IPS DF 4.7 (cell line): Measurements from ENCODE around the gene TNFSF10.

ENCODE experiments used
- DNase-seq: peaks from one replicate; pipeline ENCODE4 v3.0.0-alpha.2; 2013; ENCODE audit warnings: low spot score; ENCODE audit errors: extremely low read depth

Gene TNFSF10

DNA sequence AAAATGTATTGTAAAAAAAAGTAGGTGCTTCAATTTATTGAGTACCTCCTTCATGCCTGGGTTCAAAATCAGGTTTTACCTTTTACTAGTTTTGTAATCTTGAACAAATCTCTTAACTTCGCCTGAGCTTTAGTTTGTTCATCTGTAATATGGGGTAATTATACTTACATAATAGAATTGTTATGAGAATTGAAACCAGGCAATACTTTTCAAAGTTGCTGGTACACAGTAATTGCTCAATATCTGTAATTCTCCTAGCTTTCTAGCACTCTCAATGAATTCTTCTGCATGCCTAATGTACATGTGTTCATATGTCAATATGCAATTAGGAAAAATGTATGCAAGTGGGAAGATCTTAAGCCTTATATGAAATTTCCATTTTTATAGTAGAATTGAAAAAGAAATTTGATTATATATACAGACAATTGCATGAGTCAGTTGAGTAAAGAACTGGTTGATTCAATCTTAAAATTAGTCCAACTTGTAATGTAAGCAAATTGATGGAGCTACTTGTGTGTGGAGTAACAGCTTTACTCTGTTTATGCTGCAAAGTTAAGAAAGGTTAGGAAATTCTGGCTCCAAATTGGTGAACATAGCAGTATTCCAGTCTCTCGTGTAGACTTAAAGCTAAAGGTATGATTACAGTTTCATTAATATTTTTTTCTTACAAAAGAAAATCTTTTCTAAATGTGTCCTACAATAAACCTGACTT lies 4.1 kb downstream of the TNFSF10 start:
- no peak for DNase-seq

DNA sequence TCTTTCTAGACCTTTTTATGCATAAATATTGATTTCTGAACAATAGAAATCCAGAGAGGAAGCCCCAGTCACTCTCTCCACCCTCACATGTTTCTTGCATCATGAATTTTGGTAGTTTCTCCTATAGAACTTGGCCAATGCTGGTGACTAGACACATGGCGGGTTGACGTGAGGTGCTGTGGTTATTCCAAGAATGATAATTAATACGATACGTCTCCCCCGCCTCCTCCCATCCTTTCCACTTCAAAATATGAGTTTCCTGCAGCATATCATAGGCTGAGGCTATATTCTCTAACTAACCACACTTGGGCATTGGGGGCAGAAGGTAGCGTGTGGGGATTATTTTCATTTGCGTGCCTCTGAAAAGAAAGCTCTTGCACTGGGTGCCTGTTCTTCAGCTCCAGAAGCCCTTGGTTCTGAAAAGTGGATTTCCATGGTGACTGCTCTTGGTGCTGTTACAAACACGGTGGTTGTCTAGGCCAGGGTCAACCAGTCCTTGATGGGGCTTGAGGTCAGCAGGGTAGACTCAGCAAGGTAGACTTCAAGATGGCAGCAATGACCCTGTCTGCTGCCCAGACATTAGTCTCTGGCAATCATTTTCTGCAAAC lies 5.3 kb downstream of the TNFSF10 start:
- DNase-seq = no peak

DNA sequence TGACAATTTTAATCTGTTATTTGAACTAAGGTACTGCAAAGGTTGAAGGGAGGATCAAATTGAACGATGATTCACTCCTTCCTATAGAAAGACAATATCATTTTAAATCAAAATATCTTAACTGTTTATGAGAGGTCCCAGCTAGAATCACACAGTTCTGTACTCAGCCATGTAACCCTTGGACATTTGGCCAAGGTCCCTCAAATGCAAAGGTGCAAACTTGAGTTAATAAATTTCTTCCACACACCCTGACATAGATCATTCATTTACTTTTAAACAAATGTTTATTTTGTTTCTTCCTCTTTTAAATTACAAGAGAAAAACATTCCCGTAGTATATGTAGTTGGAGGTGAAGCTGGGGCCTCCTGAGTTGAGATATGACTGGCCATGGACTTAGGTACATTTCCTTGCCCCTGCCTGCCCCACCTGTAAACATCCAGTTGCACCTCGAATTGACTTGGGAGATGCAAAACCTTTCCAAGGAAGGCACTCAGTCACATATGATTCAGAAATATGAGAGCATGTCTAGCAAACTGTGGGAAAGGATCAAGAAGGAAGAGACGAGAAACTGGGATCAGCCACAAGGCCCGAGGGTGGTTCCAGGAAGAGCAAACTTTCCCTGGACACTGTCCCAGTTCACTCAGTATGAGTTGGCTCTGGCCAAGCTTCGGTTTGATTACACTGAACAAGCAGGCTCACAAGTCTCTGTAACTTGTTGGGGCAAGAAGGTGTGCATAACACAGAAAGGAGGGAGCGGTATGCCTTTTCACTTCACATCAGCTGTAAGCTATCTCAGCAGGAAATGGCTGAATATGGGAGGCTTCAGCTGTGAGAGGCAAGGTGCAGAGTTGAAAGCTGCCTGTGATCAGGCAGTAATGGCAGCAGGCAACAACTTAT lies 6.7 kb downstream of the TNFSF10 start:
- no peak for DNase-seq

DNA sequence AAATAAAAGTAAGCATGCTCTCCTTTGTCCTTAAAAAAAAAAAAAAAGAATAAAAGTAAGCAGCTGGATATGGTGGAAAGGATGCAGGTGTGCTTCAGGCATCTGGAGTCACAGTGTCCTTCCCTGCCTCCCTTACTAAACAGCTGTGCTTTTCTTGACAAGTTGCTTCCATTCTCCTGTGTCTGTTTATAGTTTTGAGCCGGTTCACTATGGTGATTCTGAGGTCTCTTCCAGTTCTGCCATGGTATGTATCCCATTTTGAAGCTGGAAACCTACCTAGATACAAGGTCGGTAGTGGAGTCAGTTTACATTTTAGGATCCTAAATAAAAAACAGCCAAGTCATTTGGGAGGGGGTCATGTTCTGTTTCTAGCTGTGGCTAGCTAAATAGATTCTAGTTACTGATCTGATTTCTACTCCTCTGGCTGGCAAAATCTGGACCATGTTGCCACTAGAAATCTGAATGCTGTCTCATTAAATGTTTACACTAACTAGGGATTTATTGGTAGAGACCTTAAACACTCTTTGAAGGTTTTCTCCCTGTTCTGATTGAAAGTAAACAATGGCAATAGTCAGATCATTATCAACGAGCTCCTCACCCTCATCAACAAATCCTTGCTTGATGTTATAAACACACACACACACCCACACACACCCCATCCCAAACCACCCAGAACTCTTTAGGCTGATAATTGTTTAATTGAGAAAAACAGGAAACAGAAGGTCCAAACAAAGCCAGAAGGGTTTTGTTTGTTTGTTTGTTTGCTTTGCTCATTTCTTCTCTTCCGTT lies 7.9 kb downstream of the TNFSF10 start:
- no peak for DNase-seq

DNA sequence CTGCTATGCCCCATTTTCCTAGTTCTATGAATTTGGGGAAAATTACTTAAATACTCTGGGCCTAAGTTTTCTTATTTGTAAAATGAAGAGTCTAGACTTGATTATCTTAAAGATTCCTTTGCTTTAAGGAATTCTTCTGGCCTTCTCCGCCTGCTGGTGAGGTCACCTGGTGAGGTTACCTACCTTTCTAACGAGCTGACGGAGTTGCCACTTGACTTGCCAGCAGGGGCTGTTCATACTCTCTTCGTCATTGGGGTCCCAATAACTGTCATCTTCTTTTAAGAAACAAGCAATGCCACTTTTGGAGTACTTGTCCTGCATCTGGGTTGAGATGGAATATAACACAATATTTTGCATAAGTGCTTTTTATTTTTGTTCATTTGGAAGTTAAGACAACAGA lies 8.6 kb downstream of the TNFSF10 start:
- DNase-seq = no peak

DNA sequence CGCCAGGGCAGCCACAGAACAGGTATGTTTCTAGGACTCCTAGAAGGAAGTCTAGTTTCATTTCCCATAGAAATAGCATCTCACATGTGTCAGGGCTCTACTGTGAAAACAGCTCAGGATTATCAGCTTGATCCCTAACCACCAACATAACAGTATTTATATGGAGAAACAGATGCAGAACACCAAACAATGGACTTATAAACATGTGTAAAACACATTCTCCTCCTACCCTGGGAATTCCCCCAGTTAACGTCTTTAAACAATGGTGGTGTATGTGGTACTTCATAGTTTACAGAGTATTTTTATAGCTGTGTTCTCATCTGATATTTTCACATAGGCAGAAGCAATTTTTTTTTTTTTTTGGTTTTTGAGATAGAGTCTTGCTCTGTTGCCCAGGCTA lies 9.7 kb downstream of the TNFSF10 start:
- no peak for DNase-seq

DNA sequence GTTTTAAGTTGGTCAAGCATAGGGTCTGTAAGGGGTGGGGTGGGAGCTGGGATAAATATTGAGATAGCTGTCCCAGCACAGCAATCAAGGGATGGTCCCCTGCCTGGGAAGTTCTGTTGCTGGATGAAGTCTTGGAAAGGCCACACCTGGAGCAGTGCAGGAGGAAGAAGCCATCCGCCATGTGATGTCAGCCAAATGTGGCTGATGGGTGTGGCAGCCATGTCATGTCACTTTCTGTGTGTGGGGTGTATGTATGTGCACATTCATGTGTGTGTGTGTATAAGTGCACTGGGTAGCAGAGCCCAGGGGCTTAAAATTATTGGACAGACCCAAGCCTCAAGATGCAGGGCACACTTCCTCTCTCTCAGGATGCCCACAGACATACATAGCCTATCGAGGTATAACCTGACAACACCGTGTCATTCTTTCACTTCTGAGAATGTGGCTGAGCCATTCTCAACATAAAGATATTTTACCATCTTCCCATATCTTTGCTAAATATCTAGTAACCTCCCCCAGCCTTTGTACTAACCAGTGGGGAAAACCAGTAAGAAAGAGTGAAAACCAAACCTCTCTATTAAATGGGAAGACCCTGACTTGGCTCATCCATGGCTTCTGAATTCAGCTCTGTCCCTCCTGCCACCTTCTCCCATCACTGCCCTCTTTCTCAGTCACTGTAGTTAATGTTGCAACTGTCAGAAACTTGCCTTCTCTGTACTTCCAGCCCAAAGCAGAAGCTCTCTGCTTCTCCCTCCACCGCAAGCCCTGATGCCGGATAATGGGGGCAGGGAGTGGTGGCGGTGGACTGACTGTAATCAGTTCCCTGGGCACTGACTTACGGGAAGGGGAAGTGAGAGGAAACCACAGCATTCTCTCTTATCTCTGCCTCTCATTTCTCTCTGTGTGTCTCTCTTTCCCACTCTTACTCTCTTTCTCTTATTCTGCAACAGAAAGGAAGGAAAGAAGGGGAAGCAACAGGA lies 11.2 kb downstream of the TNFSF10 start:
- DNase-seq = no peak

DNA sequence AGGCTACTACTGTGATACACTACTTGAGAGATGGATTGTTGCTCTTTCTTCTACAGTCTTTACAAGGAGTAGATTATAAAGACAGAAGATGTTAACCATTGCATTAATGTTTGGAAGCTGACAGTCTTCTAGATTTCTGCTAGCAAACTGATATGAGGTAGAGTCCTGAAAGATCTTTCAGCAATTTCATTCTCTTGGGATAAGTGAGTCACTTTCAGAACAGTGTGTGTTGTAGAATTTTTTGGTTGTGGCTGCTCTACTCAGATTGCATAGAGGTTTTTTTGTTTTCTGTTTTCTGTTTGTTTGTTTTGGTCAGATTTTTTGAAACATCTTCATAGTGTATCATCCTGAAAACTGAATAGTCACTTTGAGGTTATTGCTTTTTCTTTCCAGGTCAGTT lies 17.1 kb downstream of the TNFSF10 start:
- no peak for DNase-seq

DNA sequence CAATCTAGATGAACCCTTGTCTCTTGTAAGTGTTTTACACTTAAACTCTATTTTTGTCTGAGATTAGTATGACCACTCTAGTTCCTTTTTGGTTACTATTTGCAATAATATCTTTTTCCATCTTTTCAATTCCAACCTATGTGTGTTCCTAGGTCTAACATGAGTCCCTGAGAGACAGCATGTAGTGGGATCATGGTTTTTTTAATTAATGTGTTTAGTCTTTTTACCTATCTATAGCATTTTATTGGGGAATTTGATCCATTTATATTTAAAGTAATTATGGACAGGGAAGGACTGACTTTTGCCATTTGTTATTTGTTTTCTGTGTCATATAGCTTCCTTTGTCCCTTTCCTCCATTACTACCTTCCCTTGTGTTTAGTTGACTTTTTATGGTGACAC lies 21.7 kb downstream of the TNFSF10 start:
- DNase-seq = no peak

DNA sequence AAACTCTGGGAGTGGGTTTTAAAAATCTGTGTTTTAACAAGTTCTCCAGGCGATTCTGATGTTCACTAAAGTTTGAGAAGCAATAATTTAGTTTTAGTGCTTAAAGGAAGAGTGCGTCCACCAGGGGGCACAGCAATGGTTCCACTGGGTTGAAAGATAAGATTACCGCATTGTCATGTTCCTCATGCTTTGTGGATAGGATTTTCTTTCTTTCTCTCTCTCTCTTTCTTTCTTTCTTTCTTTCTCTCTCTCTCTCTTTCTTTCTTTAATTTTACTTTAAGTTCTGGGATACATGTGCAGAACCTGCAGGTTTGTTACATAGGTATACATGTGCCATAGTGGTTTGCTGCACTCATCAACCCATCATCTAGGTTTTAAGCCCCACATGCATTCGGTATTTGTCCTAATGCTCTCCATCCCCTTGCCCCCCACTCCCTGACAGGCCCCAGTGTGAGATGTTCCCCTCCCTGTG lies 33.0 kb downstream of the TNFSF10 start:
- peak; percentile 22 for DNase-seq

DNA sequence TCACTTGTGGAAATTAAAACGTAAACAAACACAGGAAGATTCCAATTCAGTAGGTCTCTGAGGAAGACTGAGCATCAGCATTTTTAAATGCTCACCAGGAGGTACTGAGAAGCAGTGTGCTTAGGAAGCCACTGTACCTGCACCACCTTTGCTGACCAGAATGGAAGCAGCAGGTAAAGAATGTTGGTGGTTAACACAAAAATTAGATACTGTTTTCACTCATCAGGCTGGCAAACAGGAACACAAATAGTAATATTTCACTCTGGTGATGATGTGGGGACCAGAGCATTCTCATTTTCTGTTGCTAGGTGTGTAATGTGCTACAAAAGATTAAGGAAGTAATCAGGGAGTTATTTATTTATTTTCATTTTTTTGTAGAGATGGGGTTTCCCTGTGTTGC lies 45.1 kb downstream of the TNFSF10 start:
- DNase-seq = no peak

DNA sequence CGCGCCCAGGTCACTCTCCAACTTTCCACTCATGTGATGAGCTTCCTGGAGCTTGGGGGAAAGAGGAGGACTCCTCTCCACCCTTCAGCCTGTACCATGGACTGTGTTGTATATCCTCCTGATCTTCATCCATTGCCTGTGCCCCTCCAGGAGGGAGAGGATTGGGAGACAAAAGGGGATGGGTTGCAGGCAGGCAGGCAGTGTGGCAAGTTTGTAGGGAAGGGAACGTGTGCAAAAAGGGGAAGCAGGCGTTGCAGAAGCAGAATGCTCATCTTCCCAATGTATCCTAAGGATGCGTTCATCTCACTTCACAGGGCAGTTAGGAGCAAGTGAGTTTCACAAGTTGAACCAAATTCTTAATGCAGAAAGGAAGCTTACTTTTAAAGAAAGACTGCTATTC lies 46.9 kb downstream of the TNFSF10 start:
- no peak for DNase-seq

DNA sequence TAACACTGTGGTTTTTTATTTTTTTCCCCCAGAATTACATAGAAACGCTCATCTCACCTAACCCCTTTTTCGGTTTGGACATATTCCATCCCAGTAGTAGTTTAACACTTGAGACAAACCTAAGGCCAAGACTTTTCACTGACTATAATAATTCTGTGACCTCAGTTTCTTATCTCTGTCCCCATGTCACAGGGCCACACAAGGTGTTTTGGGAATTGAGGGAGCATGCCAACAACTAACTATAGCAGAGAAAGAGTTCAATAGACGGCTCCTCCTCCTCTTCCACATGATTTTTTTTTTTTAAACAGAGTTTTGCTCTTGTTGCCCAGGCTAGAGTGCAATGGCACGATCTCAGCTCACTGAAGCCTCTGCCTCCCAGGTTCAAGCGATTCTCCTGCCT lies 47.5 kb downstream of the TNFSF10 start:
- DNase-seq = no peak

DNA sequence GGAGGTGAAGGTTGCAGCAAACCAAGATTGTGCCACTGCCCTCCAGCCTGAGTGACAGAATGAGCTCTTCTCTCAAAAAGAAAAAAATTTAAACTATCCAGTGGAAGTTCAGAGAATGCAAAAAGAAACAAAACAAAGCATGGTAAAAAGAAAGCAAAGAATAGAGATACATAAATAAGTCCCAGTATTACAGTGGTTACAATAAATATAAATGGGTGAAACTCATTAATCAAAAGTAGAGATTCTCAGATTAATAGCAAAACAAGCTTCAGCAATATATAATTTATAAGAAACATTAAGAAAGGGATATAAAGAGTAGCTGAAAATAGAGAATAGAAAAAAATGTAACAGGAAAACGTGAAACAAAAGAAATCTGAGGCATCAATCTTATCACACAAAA lies 51.3 kb downstream of the TNFSF10 start:
- no peak for DNase-seq

DNA sequence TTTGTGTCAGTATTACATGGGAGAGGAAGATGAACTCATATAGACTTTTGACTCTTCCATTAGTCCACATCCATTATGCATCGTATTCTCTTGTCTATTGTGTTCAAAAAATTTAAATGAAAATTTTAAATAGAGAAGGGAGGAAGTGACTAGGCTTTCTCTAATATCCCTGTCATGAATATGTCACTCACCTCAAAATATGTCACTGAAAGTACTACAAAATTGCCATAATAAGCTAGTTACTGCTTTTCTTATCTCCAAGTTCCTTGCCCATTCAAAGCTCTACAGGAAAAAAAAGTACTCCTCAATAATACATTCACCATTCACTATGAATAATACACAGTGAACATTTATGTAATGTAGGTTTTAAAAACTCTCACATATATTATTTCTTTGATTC lies 52.6 kb downstream of the TNFSF10 start:
- no peak for DNase-seq

DNA sequence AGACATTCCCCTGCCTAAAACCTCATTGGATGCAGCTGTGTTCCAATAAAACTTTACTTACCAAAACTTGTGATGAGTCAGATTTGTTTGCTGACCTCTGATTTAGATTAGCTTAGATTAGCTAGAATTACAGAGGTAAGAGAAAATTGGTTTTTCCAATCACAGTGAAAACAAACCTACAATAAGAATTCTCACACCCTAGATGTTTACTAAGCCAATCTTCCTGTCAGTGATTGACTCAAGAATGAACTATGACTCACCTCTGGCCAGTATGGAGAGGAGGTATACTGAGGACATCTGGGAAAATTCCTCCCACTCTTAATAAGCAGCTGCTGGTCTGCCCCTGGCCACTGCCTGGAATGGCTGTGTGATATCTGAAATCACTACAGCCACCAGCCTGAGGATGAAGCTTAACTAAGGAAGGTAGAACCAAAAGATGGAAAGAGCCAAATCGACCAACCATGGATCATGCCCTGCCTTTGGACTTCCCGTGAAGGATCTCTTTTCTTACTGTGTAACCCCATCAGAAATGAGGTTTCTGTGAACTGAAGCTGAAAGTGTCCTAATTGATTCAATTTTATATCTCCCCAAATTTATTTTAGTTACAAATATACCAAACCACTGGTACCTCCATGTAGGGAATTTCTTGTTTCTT lies 55.9 kb downstream of the TNFSF10 start:
- DNase-seq = no peak

DNA sequence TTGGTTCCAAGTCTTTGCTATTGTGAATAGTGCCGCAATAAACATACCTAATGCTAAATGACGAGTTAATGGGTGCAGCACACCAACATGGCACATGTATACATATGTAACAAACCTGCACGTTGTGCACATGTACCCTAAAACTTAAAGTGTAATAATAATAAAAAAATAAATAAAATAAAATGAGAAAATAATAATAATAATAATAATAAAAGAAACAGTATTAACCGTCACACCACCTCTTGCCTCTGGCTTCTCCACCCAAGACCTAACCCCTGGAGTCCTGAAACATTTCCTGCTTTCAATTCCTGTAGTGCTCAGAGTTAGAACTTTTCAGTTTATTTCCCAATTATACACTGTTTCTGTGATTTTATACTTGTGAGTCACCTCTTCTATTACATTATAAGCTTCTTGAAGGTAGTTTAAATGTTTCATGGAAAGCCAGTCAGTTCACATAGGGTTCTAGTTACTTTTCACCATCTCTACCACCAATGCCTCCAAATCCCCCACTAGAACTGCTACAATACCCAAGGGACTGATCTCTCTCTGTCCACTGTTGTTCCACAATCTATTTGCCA lies 56.6 kb downstream of the TNFSF10 start:
- no peak for DNase-seq

DNA sequence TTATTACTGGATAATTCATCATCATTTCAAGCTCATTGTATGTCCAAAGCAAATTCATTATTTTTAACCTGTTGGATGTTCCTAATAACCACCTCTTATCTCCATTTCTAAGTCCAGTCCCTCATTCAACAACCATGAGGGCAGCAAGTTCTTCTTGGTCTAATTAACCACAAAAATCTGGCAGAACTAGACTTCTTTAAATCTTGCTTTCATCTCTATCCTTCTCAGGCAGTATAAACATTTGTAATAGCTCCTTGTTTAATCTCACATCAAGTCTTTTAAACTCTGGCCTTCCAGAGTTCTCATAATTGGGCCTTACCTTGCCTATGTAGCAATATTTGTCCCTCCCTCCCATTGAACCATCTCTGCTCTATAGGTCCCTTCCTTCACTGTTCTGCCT lies 57.9 kb downstream of the TNFSF10 start:
- DNase-seq = no peak

DNA sequence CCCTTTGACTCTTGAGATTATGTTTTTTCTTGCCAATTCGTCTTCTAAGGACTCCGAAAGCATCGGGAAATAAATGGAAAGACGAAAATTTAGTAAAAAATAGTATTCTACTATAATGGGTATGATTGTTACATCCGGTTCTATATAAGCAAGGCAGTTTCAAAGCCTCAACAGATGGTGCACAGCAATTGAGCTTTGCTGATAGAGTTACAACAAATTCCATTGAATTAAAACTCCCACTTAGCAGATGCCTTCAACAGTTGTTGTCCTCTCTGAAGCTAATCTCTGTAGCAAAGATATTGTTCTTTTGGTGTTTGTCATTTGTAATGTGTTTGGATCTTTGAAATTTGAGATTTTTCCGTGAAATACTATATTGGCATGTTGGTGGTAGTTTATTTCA lies 58.9 kb downstream of the TNFSF10 start:
- DNase-seq = no peak
